ENCODE measurements around the gene PPP1R16B.
"Not testable (repeated sequence)": the region's sequence is repeated elsewhere in the genome, so short reads cannot be mapped to it uniquely, and the experiment has no call there.

The PPP1R16B gene

GRCh38 chr20:38779247-38780097 lies 26.0 kb upstream of the PPP1R16B start:
- no peaks in the 10 kb centered on the region for H3K27me3 Mint-ChIP-seq
- peaks cover 3% of the 10 kb centered on the region for H3K36me3 Mint-ChIP-seq
- no peaks in the 10 kb centered on the region for H3K9me3 Mint-ChIP-seq
- no peak overlapping the region for H3K27ac Mint-ChIP-seq
- H3K4me3 Mint-ChIP-seq, result no peak overlapping the region
- DNase-seq (ENCODE audit: low spot score in 2 of 2) (no peak), ATAC-seq (ENCODE audit: low read depth) (no peak)
- no peaks in the 10 kb centered on the region for H3K4me1 Mint-ChIP-seq

- Mint-ChIP-seq H3K27me3 (no peaks in the 10 kb centered on the region), H3K9me3 (no peaks in the 10 kb centered on the region), H3K4me3 (no peak overlapping the region), H3K36me3 (no peaks in the 10 kb centered on the region), H3K4me1 (no peaks in the 10 kb centered on the region), H3K27ac (no peak overlapping the region)
- DNase-seq (ENCODE audit: low spot score in 2 of 2) (no peak), ATAC-seq (ENCODE audit: low read depth) (no peak)
Measured at GRCh38 chr20:38782275-38782674, 23.2 kb upstream of the PPP1R16B start.

- peaks cover 8% of the 10 kb centered on the region for H3K4me1 Mint-ChIP-seq
- H3K27me3 Mint-ChIP-seq, result no peaks in the 10 kb centered on the region
- no peak for DNase-seq (ENCODE audit: low spot score in 2 of 2)
- no peak overlapping the region for H3K27ac Mint-ChIP-seq
- no peaks in the 10 kb centered on the region for H3K9me3 Mint-ChIP-seq
- no peak overlapping the region for H3K4me3 Mint-ChIP-seq
- no peaks in the 10 kb centered on the region for H3K36me3 Mint-ChIP-seq
- ATAC-seq (ENCODE audit: low read depth), result no peak
Measured at GRCh38 chr20:38787870-38788269, 17.6 kb upstream of the PPP1R16B start.

GRCh38 chr20:38789503-38790199 lies 15.8 kb upstream of the PPP1R16B start:
- Mint-ChIP-seq H3K4me3 (no peak overlapping the region), H3K4me1 (peaks cover 11% of the 10 kb centered on the region), H3K27ac (no peak overlapping the region), H3K27me3 (no peaks in the 10 kb centered on the region), H3K36me3 (no peaks in the 10 kb centered on the region), H3K9me3 (no peaks in the 10 kb centered on the region)
- no peak for DNase-seq (ENCODE audit: low spot score in 2 of 2)
- ATAC-seq (ENCODE audit: low read depth), result no peak

- Mint-ChIP-seq H3K36me3 (no peaks in the 10 kb centered on the region), H3K9me3 (no peaks in the 10 kb centered on the region), H3K27me3 (no peaks in the 10 kb centered on the region), H3K27ac (peak overlapping the region; percentile 28), H3K4me1 (peaks cover 11% of the 10 kb centered on the region), H3K4me3 (peak overlapping the region; percentile 30)
- peak; percentile 35 to 45 for DNase-seq (ENCODE audit: low spot score in 2 of 2)
- ATAC-seq (ENCODE audit: low read depth), result peak; percentile 74
Measured at GRCh38 chr20:38790200-38791053, 15.1 kb upstream of the PPP1R16B start.

- Mint-ChIP-seq H3K27ac (no peak overlapping the region), H3K9me3 (no peaks in the 10 kb centered on the region), H3K27me3 (no peaks in the 10 kb centered on the region), H3K4me3 (no peak overlapping the region), H3K36me3 (no peaks in the 10 kb centered on the region), H3K4me1 (peaks cover 11% of the 10 kb centered on the region)
- DNase-seq (ENCODE audit: low spot score in 2 of 2), result no peak
- no peak for ATAC-seq (ENCODE audit: low read depth)
Measured at GRCh38 chr20:38791291-38791690, 14.2 kb upstream of the PPP1R16B start.

- no peak for ATAC-seq (ENCODE audit: low read depth)
- DNase-seq (ENCODE audit: low spot score in 2 of 2), result no peak
- H3K9me3 Mint-ChIP-seq, result no peaks in the 10 kb centered on the region
- no peak overlapping the region for H3K4me3 Mint-ChIP-seq
- H3K36me3 Mint-ChIP-seq, result no peaks in the 10 kb centered on the region
- H3K27ac Mint-ChIP-seq, result no peak overlapping the region
- peaks cover 11% of the 10 kb centered on the region for H3K4me1 Mint-ChIP-seq
- no peaks in the 10 kb centered on the region for H3K27me3 Mint-ChIP-seq
Measured at GRCh38 chr20:38791940-38792339, 13.6 kb upstream of the PPP1R16B start.

GRCh38 chr20:38794057-38794456 lies 11.4 kb upstream of the PPP1R16B start:
- H3K27me3 Mint-ChIP-seq; H3K27ac Mint-ChIP-seq; ATAC-seq (ENCODE audit: low read depth); H3K9me3 Mint-ChIP-seq; H3K36me3 Mint-ChIP-seq; DNase-seq (ENCODE audit: low spot score in 2 of 2); H3K4me3 Mint-ChIP-seq; H3K4me1 Mint-ChIP-seq: not testable (repeated sequence)

GRCh38 chr20:38798266-38798665 lies 7.2 kb upstream of the PPP1R16B start:
- H3K36me3 Mint-ChIP-seq, result peaks cover 2% of the 10 kb centered on the region
- no peaks in the 10 kb centered on the region for H3K27me3 Mint-ChIP-seq
- peaks cover 3% of the 10 kb centered on the region for H3K4me1 Mint-ChIP-seq
- peaks cover 3% of the 10 kb centered on the region for H3K9me3 Mint-ChIP-seq
- DNase-seq (ENCODE audit: low spot score in 2 of 2) (no peak), ATAC-seq (ENCODE audit: low read depth) (no peak)
- H3K27ac Mint-ChIP-seq, result no peak overlapping the region
- no peak overlapping the region for H3K4me3 Mint-ChIP-seq

GRCh38 chr20:38799203-38799602 lies 6.3 kb upstream of the PPP1R16B start:
- no peak overlapping the region for H3K27ac Mint-ChIP-seq
- peaks cover 2% of the 10 kb centered on the region for H3K36me3 Mint-ChIP-seq
- H3K4me1 Mint-ChIP-seq, result peaks cover 3% of the 10 kb centered on the region
- H3K9me3 Mint-ChIP-seq, result peaks cover 3% of the 10 kb centered on the region
- H3K4me3 Mint-ChIP-seq, result no peak overlapping the region
- no peak for ATAC-seq (ENCODE audit: low read depth)
- no peak for DNase-seq (ENCODE audit: low spot score in 2 of 2)
- no peaks in the 10 kb centered on the region for H3K27me3 Mint-ChIP-seq

- H3K36me3 Mint-ChIP-seq, result peaks cover 2% of the 10 kb centered on the region
- H3K27ac Mint-ChIP-seq, result peak overlapping the region; percentile 14
- no peak for DNase-seq (ENCODE audit: low spot score in 2 of 2)
- no peaks in the 10 kb centered on the region for H3K27me3 Mint-ChIP-seq
- H3K9me3 Mint-ChIP-seq, result peaks cover 3% of the 10 kb centered on the region
- no peak overlapping the region for H3K4me3 Mint-ChIP-seq
- no peak for ATAC-seq (ENCODE audit: low read depth)
- peaks cover 7% of the 10 kb centered on the region for H3K4me1 Mint-ChIP-seq
Measured at GRCh38 chr20:38800882-38801281, 4.6 kb upstream of the PPP1R16B start.

GRCh38 chr20:38804221-38804620 lies 1.3 kb upstream of the PPP1R16B start:
- ATAC-seq (ENCODE audit: low read depth), result no peak
- H3K4me1 Mint-ChIP-seq, result peaks cover 23% of the 10 kb centered on the region
- H3K4me3 Mint-ChIP-seq, result no peak overlapping the region

GRCh38 chr20:38804682-38805501 lies 605 bp upstream of the PPP1R16B start:
- Mint-ChIP-seq H3K27ac (peak overlapping the region; percentile 91), H3K4me3 (peak overlapping the region; percentile 92), H3K4me1 (peaks cover 23% of the 10 kb centered on the region), H3K27me3 (no peaks in the 10 kb centered on the region), H3K36me3 (peaks cover 7% of the 10 kb centered on the region), H3K9me3 (no peaks in the 10 kb centered on the region)
- ATAC-seq (ENCODE audit: low read depth) (peak; percentile 73), DNase-seq (ENCODE audit: low spot score in 2 of 2) (peak; percentile 71 to 73)

More at GRCh38 chr20:38804221-38804620, 1.3 kb upstream of the PPP1R16B start:
- peaks cover 5% of the 10 kb centered on the region for H3K36me3 Mint-ChIP-seq
- H3K27me3 Mint-ChIP-seq, result no peaks in the 10 kb centered on the region
- no peaks in the 10 kb centered on the region for H3K9me3 Mint-ChIP-seq
- peak overlapping the region; percentile 91 for H3K27ac Mint-ChIP-seq
- no peak for DNase-seq (ENCODE audit: low spot score in 2 of 2)

Measured in memory B cell (primary cell).